Karpas-422 (cell line): ENCODE data around the gene NT5C2. TPM values are rescaled to one million over a fixed set of nuclear protein-coding genes. Genes with fewer than 3 reads are reported as not detected.
"Not testable (repeated sequence)": the region's sequence is repeated elsewhere in the genome, so short reads cannot be mapped to it uniquely, and the experiment has no call there.

Source experiments
- DNase-seq: peaks from one replicate; pipeline ENCODE4 v3.0.0-alpha.2; 2015
- H2AFZ ChIP-seq: fragments of 200-600 bp; sonication (generic); 2 replicates; pipeline ENCODE4 v1.6.1; 2014; ENCODE audit warnings: antibody characterized with exemption, low read length, mixed read lengths
- H3K27ac ChIP-seq: fragments of 200-600 bp; sonication (generic); 2 replicates; pipeline ENCODE4 v1.5.1; 2014; ENCODE audit warnings: mild to moderate bottlenecking, low read length, moderate library complexity
- H3K27me3 ChIP-seq: fragments of 200-600 bp; sonication (generic); 2 replicates; pipeline ENCODE4 v1.6.1; 2014; ENCODE audit warnings: low read length, mixed read lengths
- H3K36me3 ChIP-seq: fragments of 200-600 bp; sonication (generic); 2 replicates; pipeline ENCODE4 v1.6.1; 2014; ENCODE audit warnings: low read length, mixed read lengths; ENCODE audit not compliant: insufficient read depth
- H3K4me1 ChIP-seq: fragments of 200-600 bp; sonication (generic); 2 replicates; pipeline ENCODE4 v1.6.1; 2014; ENCODE audit warnings: mild to moderate bottlenecking, low read length, mixed read lengths
- H3K4me2 ChIP-seq: fragments of 200-600 bp; sonication (generic); 2 replicates; pipeline ENCODE4 v1.6.1; 2014; ENCODE audit warnings: low read length, low read depth, mild to moderate bottlenecking; ENCODE audit not compliant: poor library complexity, severe bottlenecking
- H3K4me3 ChIP-seq: fragments of 200-600 bp; sonication (generic); 2 replicates; pipeline ENCODE4 v1.5.1; 2014; ENCODE audit warnings: mild to moderate bottlenecking, antibody characterized with exemption, low read length, mixed read lengths
- H3K79me2 ChIP-seq: fragments of 200-600 bp; sonication (generic); 2 replicates; pipeline ENCODE4 v1.6.1; 2014; ENCODE audit warnings: mild to moderate bottlenecking, low read length, mixed read lengths
- H3K9ac ChIP-seq: fragments of 200-600 bp; sonication (generic); 2 replicates; pipeline ENCODE4 v1.6.0; 2014; ENCODE audit warnings: low read length
- H3K9me2 ChIP-seq: fragments of 200-600 bp; sonication (generic), shearing (Covaris generic); replicated peaks from 2 replicates; pipeline ENCODE4 v1.6.0; 2014; ENCODE audit warnings: mild to moderate bottlenecking, low read length, moderate library complexity; ENCODE audit not compliant: insufficient read depth
- H3K9me3 ChIP-seq: fragments of 300-700, 200-600 bp; sonication (generic); 2 replicates; pipeline ENCODE4 v1.6.1; 2014; ENCODE audit warnings: low read length, mixed read lengths
- H4K20me1 ChIP-seq: fragments of 200-600 bp; sonication (generic); 2 replicates; pipeline ENCODE4 v1.6.1; 2014; ENCODE audit warnings: mild to moderate bottlenecking, antibody characterized with exemption, low read length, low read depth; ENCODE audit not compliant: insufficient read depth
- total RNA-seq: library from RNA; depleted of rRNA; stranded (reverse); fragments of >200 nt; shearing (Covaris generic); gene quantifications from 2 replicates; pipeline ENCODE4 v1.2.3, GENCODE V29; 2014; ENCODE audit warnings: low replicate concordance

The NT5C2 gene
- total RNA-seq, 1 experiment from 2014 or later: 88.3 TPM

GRCh38 chr10:103140469-103140868 is 52.6 kb downstream of the NT5C2 start:
- H2AFZ ChIP-seq: no peak overlapping the region
- H3K9me2 ChIP-seq: no peaks in the 10 kb centered on the region
- no peaks in the 10 kb centered on the region for H3K27me3 ChIP-seq
- H4K20me1 ChIP-seq: no peaks in the 10 kb centered on the region
- no peaks in the 10 kb centered on the region for H3K9me3 ChIP-seq
- peaks cover 30% of the 10 kb centered on the region for H3K36me3 ChIP-seq
- H3K4me3 ChIP-seq: no peak overlapping the region
- peaks cover 3% of the 10 kb centered on the region for H3K4me1 ChIP-seq
- peaks cover 42% of the 10 kb centered on the region for H3K79me2 ChIP-seq
- no peak overlapping the region for H3K27ac ChIP-seq
- no peak overlapping the region for H3K4me2 ChIP-seq
- no peak for DNase-seq
- H3K9ac ChIP-seq: no peak overlapping the region

GRCh38 chr10:103139803-103140202 is 53.3 kb downstream of the NT5C2 start:
- H3K4me3 ChIP-seq: no peak overlapping the region
- H3K36me3 ChIP-seq: peaks cover 33% of the 10 kb centered on the region
- H3K9ac ChIP-seq: no peak overlapping the region
- no peak for DNase-seq
- no peaks in the 10 kb centered on the region for H3K27me3 ChIP-seq
- H3K9me2 ChIP-seq: no peaks in the 10 kb centered on the region
- no peak overlapping the region for H2AFZ ChIP-seq
- H3K27ac ChIP-seq: no peak overlapping the region
- H4K20me1 ChIP-seq: no peaks in the 10 kb centered on the region
- no peaks in the 10 kb centered on the region for H3K9me3 ChIP-seq
- H3K79me2 ChIP-seq: peaks cover 35% of the 10 kb centered on the region
- H3K4me2 ChIP-seq: no peak overlapping the region
- peaks cover 3% of the 10 kb centered on the region for H3K4me1 ChIP-seq

GRCh38 chr10:103135168-103135567 is 57.9 kb downstream of the NT5C2 start:
- Histone ChIP-seq H3K79me2 (peaks cover 16% of the 10 kb centered on the region; the same call in 1 of the 2 replicates), H3K36me3 (peaks cover 22% of the 10 kb centered on the region)
- not testable (repeated sequence) for H3K9ac ChIP-seq, DNase-seq, H3K4me3 ChIP-seq, H4K20me1 ChIP-seq, H3K4me1 ChIP-seq, H3K27me3 ChIP-seq, H3K27ac ChIP-seq, H3K9me3 ChIP-seq, H3K9me2 ChIP-seq, H3K4me2 ChIP-seq, H2AFZ ChIP-seq

- H3K27ac ChIP-seq: no peak overlapping the region
- H2AFZ ChIP-seq: no peak overlapping the region
- H4K20me1 ChIP-seq: no peaks in the 10 kb centered on the region
- H3K9me2 ChIP-seq: no peaks in the 10 kb centered on the region
- no peaks in the 10 kb centered on the region for H3K27me3 ChIP-seq
- DNase-seq: no peak
- peaks cover 4% of the 10 kb centered on the region; the same call in 1 of the 2 replicates for H3K36me3 ChIP-seq
- H3K79me2 ChIP-seq: peaks cover 16% of the 10 kb centered on the region
- H3K9me3 ChIP-seq: no peaks in the 10 kb centered on the region
- H3K9ac ChIP-seq: no peak overlapping the region
- no peak overlapping the region for H3K4me2 ChIP-seq
- no peak overlapping the region for H3K4me3 ChIP-seq
- H3K4me1 ChIP-seq: peaks cover 2% of the 10 kb centered on the region
Measured at GRCh38 chr10:103130910-103131309, 62.2 kb downstream of the NT5C2 start.

- not testable (repeated sequence) for H3K9me3 ChIP-seq, H2AFZ ChIP-seq, H3K4me2 ChIP-seq, H3K27ac ChIP-seq, H3K9me2 ChIP-seq, H4K20me1 ChIP-seq, DNase-seq, H3K9ac ChIP-seq, H3K36me3 ChIP-seq, H3K4me1 ChIP-seq, H3K4me3 ChIP-seq, H3K27me3 ChIP-seq
- peaks cover 22% of the 10 kb centered on the region for H3K79me2 ChIP-seq
Measured at GRCh38 chr10:103130180-103130579, 62.9 kb downstream of the NT5C2 start.

GRCh38 chr10:103127241-103127640 is 65.8 kb downstream of the NT5C2 start:
- Histone ChIP-seq H3K36me3 (no peaks in the 10 kb centered on the region), H3K79me2 (peaks cover 47% of the 10 kb centered on the region), H3K27me3 (no peaks in the 10 kb centered on the region), H2AFZ (no peak overlapping the region), H3K4me1 (peaks cover 5% of the 10 kb centered on the region), H4K20me1 (no peaks in the 10 kb centered on the region), H3K4me2 (no peak overlapping the region), H3K9me3 (no peaks in the 10 kb centered on the region), H3K9ac (no peak overlapping the region), H3K27ac (no peak overlapping the region), H3K4me3 (no peak overlapping the region), H3K9me2 (no peaks in the 10 kb centered on the region)
- DNase-seq: no peak

- H3K4me3 ChIP-seq: no peak overlapping the region
- no peak overlapping the region for H3K4me2 ChIP-seq
- H3K36me3 ChIP-seq: no peaks in the 10 kb centered on the region
- no peaks in the 10 kb centered on the region for H4K20me1 ChIP-seq
- H3K27ac ChIP-seq: peak overlapping the region; percentile 40; the same call in 1 of the 2 replicates
- no peak for DNase-seq
- H2AFZ ChIP-seq: no peak overlapping the region
- peaks cover 5% of the 10 kb centered on the region for H3K4me1 ChIP-seq
- H3K9me3 ChIP-seq: no peaks in the 10 kb centered on the region
- H3K9me2 ChIP-seq: no peaks in the 10 kb centered on the region
- H3K79me2 ChIP-seq: peaks cover 55% of the 10 kb centered on the region
- H3K27me3 ChIP-seq: no peaks in the 10 kb centered on the region
- no peak overlapping the region for H3K9ac ChIP-seq
Measured at GRCh38 chr10:103125323-103126267, 67.5 kb downstream of the NT5C2 start.

- H3K4me3 ChIP-seq: no peak overlapping the region
- H3K9me3 ChIP-seq: no peaks in the 10 kb centered on the region
- H3K79me2 ChIP-seq: peaks cover 64% of the 10 kb centered on the region
- no peak overlapping the region for H3K9ac ChIP-seq
- H3K27ac ChIP-seq: no peak overlapping the region
- no peak overlapping the region for H2AFZ ChIP-seq
- H3K9me2 ChIP-seq: no peaks in the 10 kb centered on the region
- H3K4me2 ChIP-seq: no peak overlapping the region
- H3K27me3 ChIP-seq: no peaks in the 10 kb centered on the region
- no peak for DNase-seq
- H4K20me1 ChIP-seq: no peaks in the 10 kb centered on the region
- peaks cover 5% of the 10 kb centered on the region for H3K4me1 ChIP-seq
- no peaks in the 10 kb centered on the region for H3K36me3 ChIP-seq
Measured at GRCh38 chr10:103124420-103125096, 68.5 kb downstream of the NT5C2 start.
